Choroid plexus epithelial cell (primary cell): ENCODE data around the gene SATB1.

ENCODE experiments used
- DNase-seq: peaks from one replicate; pipeline ENCODE4 v3.0.0-alpha.2; 2010; ENCODE audit warnings: low read depth
- H3K4me3 ChIP-seq: 2 replicates; pipeline ENCODE4 v1.5.1; 2011; ENCODE audit warnings: low read depth, mild to moderate bottlenecking, control low read depth, low read length, moderate library complexity
- CTCF ChIP-seq: conservative IDR thresholded peaks from 2 replicates; pipeline ENCODE4 v1.5.1; 2011; ENCODE audit warnings: low read depth, mild to moderate bottlenecking, control low read depth, inconsistent platforms, low read length, moderate library complexity

Gene SATB1

GRCh38 chr3:18357747-18358146, 67.4 kb downstream of the SATB1 start:
- no peak overlapping the region for H3K4me3 ChIP-seq
- TF ChIP-seq CTCF: no peak
- no peak for DNase-seq

- no peak overlapping the region for H3K4me3 ChIP-seq
- no peak for TF ChIP-seq CTCF
- DNase-seq: no peak
Observed at GRCh38 chr3:18355832-18356231, 69.3 kb downstream of the SATB1 start.

- no peak for DNase-seq
- TF ChIP-seq CTCF: no peak
- no peak overlapping the region for H3K4me3 ChIP-seq
Observed at GRCh38 chr3:18354701-18355100, 70.4 kb downstream of the SATB1 start.

- DNase-seq: no peak
- TF ChIP-seq CTCF: no peak
Observed at GRCh38 chr3:18351823-18352744, 73.1 kb downstream of the SATB1 start.

GRCh38 chr3:18351069-18351628, 74.0 kb downstream of the SATB1 start:
- no peak overlapping the region for H3K4me3 ChIP-seq
- no peak for TF ChIP-seq CTCF

More at GRCh38 chr3:18351823-18352744, 73.1 kb downstream of the SATB1 start:
- no peak overlapping the region for H3K4me3 ChIP-seq

GRCh38 chr3:18349197-18349798, 75.8 kb downstream of the SATB1 start:
- no peak overlapping the region for H3K4me3 ChIP-seq
- no peak for TF ChIP-seq CTCF
- no peak for DNase-seq

More at GRCh38 chr3:18351069-18351628, 74.0 kb downstream of the SATB1 start:
- DNase-seq: no peak
